ENCODE data around the gene STXBP3. TPM values are rescaled to one million over a fixed set of nuclear protein-coding genes. Genes with fewer than 3 reads are reported as not detected.

Gene STXBP3
- total and polyA plus RNA-seq, 2 of the 4 experiments (the other 2 are of a cell fraction) = 19.1 to 19.7 TPM

- H3K4me1 ChIP-seq (ENCODE audit: control insufficient read depth, insufficient read depth, low read length) = no peaks in the 10 kb centered on the region
- dilution Hi-C loops (cut with HindIII; ENCODE audit: low sequenced_read_pairs, unreplicated experiment) (no loop called here), in situ Hi-C loops (cut with MboI; ENCODE audit: low sequenced_read_pairs) (no loop called here), intact Hi-C loops (cut with micrococcal nuclease) (no loop called here)
- no peak overlapping the region for H2BK5ac ChIP-seq (ENCODE audit: low read depth, low read length, poor library complexity, severe bottlenecking)
- H2AFZ ChIP-seq (replicated peaks; ENCODE audit: low read length, poor library complexity) = no peak overlapping the region
- no peak overlapping the region for H3K23ac ChIP-seq (ENCODE audit: low read depth, low read length)
- no peak for ATAC-seq (ENCODE audit: low read depth)
- no peak overlapping the region for H3K14ac ChIP-seq (replicated peaks; ENCODE audit: low read depth, low read length)
- ChIA-PET CTCF (no interaction called here), POLR2A (ENCODE audit: unreplicated experiment) (no interaction called here)
- no peak overlapping the region for H2BK120ac ChIP-seq (ENCODE audit: low read depth, low read length)
- H2BK15ac ChIP-seq (ENCODE audit: low read depth, low read length) = no peak overlapping the region
- peaks cover 16% of the 10 kb centered on the region for H3K36me3 ChIP-seq (ENCODE audit: control insufficient read depth, insufficient read depth, low read length)
- no peaks in the 10 kb centered on the region for H3K27me3 ChIP-seq (ENCODE audit: control insufficient read depth, insufficient read depth, low read length)
- no peak overlapping the region for H3K27ac ChIP-seq (ENCODE audit: insufficient read depth, low read length)
- peaks cover 0 to 3% of the 10 kb centered on the region in 2 experiments; a peak in 1 of 4 replicates for H3K79me1 ChIP-seq (ENCODE audit: low read depth in 1 of 2, low read length in 2 of 2)
- H3K4me2 ChIP-seq (ENCODE audit: low read depth, low read length) = no peak overlapping the region
- no peak overlapping the region for H4K91ac ChIP-seq (ENCODE audit: insufficient read depth, low read depth, low read length)
- no TSS peak for BruUV-seq (replicated peaks)
- H3K9me1 ChIP-seq (ENCODE audit: insufficient read depth, low read length) = no peaks in the 10 kb centered on the region
- H2BK20ac ChIP-seq (ENCODE audit: low read depth, low read length) = no peak overlapping the region
- H2AK5ac ChIP-seq (ENCODE audit: low read depth, low read length) = no peak overlapping the region
- no peaks in the 10 kb centered on the region for H3K9me3 ChIP-seq (ENCODE audit: control insufficient read depth, insufficient read depth, low read length)
- no peak overlapping the region for H4K5ac ChIP-seq (ENCODE audit: low read depth, low read length)
- H3K9ac ChIP-seq (ENCODE audit: low read depth, low read length) = no peak overlapping the region
- no peak overlapping the region for H3K4me3 ChIP-seq (ENCODE audit: insufficient read depth, low read depth, low read length)
- DNase-seq = no peak
- no peak overlapping the region for H3K4ac ChIP-seq (ENCODE audit: low read depth, low read length)
- H2AK9ac ChIP-seq (replicated peaks; ENCODE audit: low read depth, low read length, poor library complexity) = no peak overlapping the region
- no peaks in the 10 kb centered on the region for H4K20me1 ChIP-seq (ENCODE audit: insufficient read depth, low read length)
- no peak overlapping the region for H3K18ac ChIP-seq (ENCODE audit: low read depth, low read length)
- H3K56ac ChIP-seq (ENCODE audit: extremely low read depth, insufficient read depth, low read length) = no peak overlapping the region
- TF ChIP-seq FOS (IDR thresholded peaks at IDR 0.05; ENCODE audit: low read depth, low read length) = no peak
- no peak for TF ChIP-seq MAZ (IDR thresholded peaks at IDR 0.05; ENCODE audit: borderline replicate concordance, low read depth, low read length)
- no peak overlapping the region for H4K8ac ChIP-seq (ENCODE audit: low read depth in 2 of 2, low read length in 2 of 2)
These were observed 33.0 kb downstream of the STXBP3 start for GRCh38 chr1:108779455-108779854.

All from IMR-90 (cell line).